HTERT RPE-1 (cell line): ENCODE data around the gene EDDM3A.
"Not testable (repeated sequence)": the region's sequence is repeated elsewhere in the genome, so short reads cannot be mapped to it uniquely, and the experiment has no call there.

ENCODE experiments used
- in situ Hi-C: fragments of 300-500 bp; cut with MboI; formaldehyde crosslinking; loops from 4 replicates; pipeline ENCODE4 v1.14.3; 2020; ENCODE audit warnings: low sequenced_read_pairs

EDDM3A gene

DNA sequence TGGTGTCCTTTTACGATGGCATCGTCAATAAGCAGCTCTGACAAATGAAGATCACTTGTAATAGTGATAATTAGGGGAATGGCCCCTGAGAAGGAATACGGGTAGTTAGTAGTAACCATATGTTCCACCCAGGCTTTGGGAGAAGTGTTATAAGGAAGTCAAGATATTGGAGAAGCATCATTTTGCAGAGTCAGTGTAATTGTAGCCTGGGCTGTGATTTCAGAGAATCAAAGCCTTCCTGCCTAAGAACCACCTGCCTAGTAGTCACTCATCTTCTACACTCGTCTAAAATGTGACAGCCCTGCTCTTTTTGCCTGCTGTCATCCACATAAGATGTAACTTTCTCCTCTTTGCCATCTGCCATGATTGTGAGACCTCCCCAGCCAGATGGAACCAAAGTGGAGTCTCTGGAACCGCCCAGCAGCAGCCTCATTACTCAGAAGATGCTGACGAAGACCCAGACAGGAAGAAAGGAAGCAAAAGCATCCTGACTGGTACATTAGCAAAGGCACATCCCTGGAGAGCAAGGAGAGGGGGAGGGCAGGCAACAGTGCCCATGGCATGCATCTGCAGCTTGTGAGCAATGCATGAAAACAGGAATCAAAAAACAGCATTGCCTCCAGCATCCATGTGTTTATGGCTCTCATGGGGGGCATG is 12.6 kb upstream of the EDDM3A start:
- in situ Hi-C loops = no loop called here

DNA sequence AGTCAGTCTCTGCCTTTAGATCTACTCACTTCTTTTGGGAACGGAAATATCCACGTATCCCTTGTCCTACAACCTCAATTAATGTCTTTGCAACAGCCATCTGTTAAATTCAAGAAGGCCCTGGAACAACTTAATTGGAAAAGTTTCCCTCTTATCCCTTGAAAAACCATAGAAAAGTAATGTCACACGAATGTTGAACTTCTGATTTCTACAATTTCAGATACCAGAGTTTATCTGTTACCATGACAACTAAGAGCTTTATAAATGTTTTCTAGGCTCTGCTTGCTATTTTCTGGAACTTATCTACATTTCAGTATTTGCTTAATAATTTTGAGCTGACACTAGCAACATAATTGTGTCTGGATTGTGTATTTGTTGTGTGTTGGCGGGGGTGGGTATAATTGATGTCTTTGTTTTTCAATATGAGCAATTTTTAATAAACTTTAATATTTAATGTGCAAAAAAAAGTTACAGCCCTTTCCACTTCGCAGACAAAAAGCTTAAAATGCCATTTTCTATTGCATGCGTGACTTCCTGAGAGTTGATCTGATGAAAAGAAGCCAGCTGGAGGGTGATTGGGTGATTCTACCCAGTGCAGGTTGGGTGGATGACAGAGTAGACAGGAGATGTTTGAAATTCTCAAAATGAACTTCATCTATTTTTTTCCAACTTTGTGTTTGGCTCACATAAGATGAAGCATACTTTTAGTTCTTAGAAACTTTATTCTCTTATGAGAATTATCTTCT is 11.8 kb upstream of the EDDM3A start:
- in situ Hi-C loops = no loop called here

GRCh38 chr14:20734430-20734806 is 11.3 kb upstream of the EDDM3A start:
- in situ Hi-C loops = no loop called here

DNA sequence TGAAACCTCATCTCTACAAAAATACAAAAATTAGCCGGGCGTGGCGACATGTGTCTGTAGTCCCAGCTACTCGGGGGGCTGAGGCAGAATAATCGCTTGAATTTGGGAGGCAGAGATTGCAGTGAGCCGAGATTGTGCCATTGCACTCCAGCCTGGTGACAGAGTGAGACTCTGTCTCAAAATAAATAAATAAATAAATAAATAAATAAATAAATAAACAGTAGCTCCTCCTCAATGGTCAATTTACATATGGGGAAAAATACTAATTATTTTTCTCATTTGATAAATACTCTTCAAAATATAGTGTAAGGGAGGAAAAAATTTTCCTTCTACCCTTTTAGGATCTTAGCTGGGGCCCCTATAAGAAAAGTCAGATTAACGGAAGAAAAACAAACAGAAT is 7.4 kb upstream of the EDDM3A start:
- in situ Hi-C loops = not testable (repeated sequence)

DNA sequence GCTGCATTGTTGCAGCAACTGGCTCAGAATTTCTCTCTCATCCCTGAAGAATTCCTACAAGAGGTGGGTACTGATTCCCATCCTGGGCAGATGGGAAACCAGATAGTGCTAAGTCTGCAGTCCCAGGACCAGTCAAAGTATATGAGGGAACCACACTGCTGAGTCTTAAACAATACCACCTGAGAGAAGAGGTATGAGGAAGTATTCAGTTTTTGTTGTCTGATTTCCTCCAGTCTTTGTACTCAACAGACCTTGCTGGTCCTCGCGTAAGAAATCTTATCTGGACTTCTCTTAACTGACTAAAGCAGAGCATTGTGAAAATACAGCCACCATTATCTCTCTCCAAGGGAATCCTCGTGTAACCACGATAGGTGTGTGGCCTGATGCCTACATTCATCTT is 3.6 kb upstream of the EDDM3A start:
- in situ Hi-C loops = no loop called here

GRCh38 chr14:20743556-20743955 is 2.1 kb upstream of the EDDM3A start:
- in situ Hi-C loops = no loop called here

- in situ Hi-C loops = no loop called here
These were observed 879 bp downstream of the EDDM3A start for GRCh38 chr14:20746566-20746965.

DNA sequence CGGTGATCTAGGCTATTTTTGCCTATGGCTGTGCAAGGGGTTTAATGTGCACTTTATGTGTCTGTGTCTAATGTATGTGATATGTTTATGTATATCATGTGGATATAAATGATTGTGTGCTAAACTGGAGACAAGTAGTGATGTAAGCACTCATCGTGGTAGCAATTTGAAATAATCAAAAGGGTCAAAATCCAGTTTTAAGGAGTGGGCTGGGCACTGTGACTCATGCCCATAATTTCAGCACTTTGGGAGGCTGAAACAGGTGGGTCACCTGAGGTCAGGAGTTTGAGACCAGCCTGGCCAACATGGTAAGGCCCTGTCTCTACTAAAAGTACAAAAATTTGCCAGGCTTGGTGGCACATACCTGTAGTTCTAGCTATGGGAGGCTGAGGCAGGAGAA is 2.8 kb downstream of the EDDM3A start:
- in situ Hi-C loops = no loop called here

DNA sequence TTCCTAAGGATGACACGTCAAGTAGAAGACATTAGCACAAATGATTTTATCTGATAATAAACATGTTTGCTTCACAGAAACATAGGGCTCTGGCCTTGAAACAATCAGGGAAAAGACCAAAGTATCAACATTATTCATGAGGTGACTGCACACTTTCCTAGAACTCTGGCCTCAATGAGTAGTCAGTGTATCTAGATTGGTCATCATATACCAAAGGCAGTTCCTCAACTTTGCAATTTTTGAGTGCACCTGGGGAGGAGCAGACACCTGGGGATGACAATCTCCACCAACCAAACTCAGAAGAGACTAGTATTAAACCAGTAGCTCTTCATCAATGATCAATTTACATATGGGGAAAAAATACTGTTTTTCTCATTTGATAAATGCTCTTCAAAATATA is 4.5 kb downstream of the EDDM3A start:
- in situ Hi-C loops = no loop called here

DNA sequence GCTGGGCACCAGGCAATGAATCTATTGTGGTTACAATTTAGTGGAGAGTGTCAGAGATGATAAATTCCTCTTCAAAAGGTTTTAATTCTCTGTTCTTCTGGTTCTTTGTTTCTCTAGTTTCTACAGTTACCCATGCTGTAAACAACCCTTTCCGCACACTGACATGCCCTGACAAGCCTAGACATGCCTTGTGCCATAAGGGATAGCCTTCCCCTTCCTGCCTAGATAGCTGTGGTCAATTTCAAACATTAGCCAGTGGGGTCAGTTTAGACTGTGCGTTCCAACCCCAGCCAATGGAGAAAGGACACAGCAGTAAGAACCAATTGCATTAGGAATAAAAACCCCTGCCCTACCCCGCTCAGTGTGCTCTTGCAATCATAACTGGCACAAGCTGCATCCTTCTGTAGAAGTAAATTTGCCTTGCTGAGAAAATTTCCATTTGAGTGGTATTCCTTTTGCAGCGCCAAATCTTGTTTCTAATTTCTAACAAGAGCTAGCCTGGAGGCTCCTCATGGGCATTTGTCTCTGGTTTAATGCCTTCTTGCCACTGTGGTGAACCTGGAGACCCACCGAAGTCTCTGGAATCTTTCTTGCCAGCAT is 6.4 kb downstream of the EDDM3A start:
- in situ Hi-C loops = no loop called here

DNA sequence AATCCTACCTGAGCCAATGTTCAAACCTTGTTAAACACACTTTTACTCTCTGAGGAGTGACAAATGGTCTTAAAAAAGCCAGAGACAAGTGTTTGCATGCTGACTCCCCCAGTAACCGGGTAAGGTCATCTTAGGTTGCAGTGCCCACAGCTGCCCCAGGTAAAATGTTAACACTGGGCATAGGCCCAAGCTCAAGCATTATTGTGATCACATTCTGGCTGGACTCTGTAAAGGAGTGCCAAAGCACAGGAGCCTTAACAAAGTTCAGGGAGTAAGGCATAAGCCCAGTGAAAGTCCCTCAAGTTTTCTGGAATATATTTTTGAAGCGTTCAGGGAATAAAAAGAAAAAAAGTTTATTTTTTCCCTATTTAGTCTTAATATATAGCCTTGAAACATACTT is 8.6 kb downstream of the EDDM3A start:
- in situ Hi-C loops = no loop called here

DNA sequence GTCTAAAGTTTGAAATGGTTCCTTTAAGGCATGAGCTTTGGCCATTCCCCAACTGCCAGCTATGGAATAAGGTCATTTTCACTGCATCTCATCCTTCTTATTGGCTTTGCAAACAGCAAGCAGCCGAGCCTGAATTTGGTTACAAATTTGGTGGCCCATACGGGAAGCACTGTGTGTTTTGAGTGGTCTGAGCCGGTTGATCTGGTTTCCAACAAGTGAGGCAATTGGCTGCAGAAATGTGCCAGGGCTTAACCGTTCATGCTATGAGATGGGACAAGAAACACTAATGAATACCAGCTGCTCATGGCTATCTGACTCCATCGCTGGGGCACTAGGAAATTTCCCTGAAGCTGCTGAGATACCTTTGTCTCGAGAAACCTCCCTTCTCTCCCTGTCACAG is 9.3 kb downstream of the EDDM3A start:
- in situ Hi-C loops = no loop called here

DNA sequence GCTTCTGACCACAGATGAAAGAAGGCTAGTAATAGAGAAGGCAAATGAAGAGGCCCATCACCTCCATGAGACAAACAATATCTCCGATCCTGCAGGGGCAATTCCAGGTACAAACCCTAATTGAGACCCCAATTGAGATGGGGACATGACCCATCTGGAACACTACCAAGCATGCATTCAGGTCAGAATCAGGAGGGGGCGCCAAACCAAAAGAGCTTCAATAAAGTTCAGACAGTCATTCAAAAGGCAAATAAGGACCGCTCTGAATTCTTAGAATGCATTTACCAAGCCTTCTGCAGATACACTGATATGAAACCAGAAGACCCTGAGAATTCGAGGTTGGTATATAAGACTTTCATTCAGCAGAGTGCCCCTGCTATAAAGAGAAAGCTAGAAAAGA is 12.3 kb downstream of the EDDM3A start:
- in situ Hi-C loops = no loop called here

DNA sequence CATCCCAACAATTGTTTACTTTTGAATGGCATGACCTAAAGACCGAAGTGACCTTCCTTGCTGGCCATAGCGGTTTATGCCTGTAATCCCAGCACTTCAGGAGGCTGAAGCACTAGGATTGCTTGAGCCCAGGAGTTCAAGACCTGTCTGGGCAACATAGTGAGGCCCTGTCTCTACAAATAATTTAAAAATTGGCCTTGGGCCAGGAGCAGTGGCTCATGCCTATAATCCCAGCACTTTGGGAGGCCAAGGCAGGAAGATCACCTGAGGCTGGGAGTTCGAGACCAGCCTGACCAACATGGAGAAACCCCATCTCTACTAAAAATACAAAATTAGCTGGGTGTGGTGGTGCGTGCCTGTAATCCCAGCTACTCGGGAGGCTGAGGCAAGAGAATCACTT is 13.8 kb downstream of the EDDM3A start:
- in situ Hi-C loops = not testable (repeated sequence)

DNA sequence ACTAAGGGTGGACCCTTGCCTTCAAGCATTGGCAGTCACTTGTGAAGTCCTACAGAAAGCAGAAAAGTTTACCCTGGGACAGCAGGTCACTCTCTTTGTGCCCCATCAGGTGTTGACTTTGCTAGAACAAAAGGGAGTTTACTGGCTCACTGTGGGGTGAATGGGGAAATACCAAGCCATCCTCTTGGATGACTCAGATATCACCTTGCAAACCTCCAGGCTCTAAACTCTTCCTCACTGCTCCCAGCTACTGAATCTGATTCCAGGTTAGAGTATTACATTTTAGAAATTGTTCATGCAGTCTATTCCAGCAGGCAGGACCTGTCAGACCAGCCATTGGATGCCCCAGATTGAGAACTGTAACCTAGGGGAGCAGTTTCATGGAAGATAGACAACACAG is 15.3 kb downstream of the EDDM3A start:
- in situ Hi-C loops = no loop called here

GRCh38 chr14:20768593-20768892 is 22.9 kb downstream of the EDDM3A start:
- in situ Hi-C loops = no loop called here

GRCh38 chr14:20769421-20769820 is 23.7 kb downstream of the EDDM3A start:
- in situ Hi-C loops = no loop called here

DNA sequence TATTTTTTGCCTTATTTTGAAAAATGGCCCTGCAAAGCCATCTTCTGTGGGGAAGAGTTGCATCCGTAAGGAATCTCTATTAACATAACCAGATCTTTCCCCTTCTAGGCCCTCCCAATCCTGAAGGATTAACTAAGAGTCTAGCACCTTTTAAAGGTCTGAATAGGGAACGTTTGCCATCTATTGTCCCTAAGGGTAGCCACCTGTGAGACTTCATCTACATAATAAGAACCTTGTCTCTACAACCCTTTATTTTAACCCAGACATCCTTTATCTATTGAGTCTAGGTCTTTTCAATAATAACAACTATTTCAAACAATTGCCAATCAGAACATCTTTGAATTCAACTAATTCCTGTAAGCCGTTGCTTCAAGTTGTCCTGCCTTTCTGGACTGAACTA is 27.0 kb downstream of the EDDM3A start:
- in situ Hi-C loops = no loop called here

GRCh38 chr14:20774258-20774824 is 28.7 kb downstream of the EDDM3A start:
- in situ Hi-C loops = no loop called here

DNA sequence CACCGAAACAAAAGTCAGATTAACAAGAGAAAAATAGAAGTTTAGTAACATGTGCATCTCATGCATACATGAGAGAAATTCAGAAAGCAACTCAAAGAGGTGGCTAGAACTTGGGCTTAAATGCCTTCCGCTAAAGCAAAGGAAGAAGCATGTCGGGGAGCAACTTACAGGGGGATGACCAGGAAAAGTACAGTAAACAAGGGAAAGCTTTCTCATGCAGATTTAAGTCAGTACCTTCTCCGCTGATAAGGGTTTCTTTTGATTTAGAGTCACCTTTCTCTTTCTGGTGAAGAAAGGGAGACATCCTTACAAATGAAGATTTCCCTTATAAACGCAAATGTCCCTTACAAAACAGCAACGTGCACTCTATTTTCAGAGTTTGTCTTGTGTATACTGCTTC is 29.4 kb downstream of the EDDM3A start:
- in situ Hi-C loops = no loop called here

DNA sequence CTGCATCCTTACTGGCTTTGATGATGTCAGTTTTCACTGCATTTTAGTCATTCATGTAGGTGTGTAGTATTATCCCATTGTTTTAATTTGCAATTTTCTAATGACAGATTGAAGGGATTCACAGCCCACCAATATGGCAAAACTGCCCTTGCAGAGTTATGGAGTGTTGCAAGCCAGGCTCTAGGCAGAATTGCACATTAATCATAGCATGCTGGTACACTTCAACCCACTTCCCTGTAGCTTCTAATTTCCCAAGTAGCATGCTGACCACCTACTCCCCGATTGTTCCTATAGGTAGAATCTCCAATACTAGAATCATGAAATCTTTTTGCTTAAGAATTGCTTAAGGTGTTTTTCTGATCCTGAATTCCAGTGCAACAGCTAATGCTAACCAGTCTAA is 30.2 kb downstream of the EDDM3A start:
- in situ Hi-C loops = no loop called here

- in situ Hi-C loops = no loop called here
These were observed 36.1 kb downstream of the EDDM3A start for GRCh38 chr14:20781803-20782202.
